HG03575 (cell line): ENCODE measurements around the gene CHMP2B.

Source experiments
- ATAC-seq: cut with Tn5 transposase; IDR thresholded peaks from one replicate; pipeline ENCODE4 v1.9.1; 2021; ENCODE audit not compliant: unreplicated experiment, insufficient number of reproducible peaks, low FRiP score; ENCODE audit errors: extremely low read depth

Gene CHMP2B

GRCh38 chr3:87227104-87227834 lies at the start of gene CHMP2B:
Gene CHMP2B, plus strand, starts transcription at chr3:87227309. Its CDS starts 214 bp downstream, at chr3:87227523.
- ATAC-seq: peak; percentile 97

GRCh38 chr3:87179642-87180041 lies 47.5 kb upstream of the CHMP2B start:
- no peak for ATAC-seq

GRCh38 chr3:87181551-87181950 lies 45.6 kb upstream of the CHMP2B start:
- ATAC-seq: no peak

GRCh38 chr3:87182023-87182422 lies 45.1 kb upstream of the CHMP2B start:
- no peak for ATAC-seq

GRCh38 chr3:87186608-87187159 lies 40.4 kb upstream of the CHMP2B start:
- ATAC-seq: no peak

- ATAC-seq: no peak
These were observed 35.9 kb upstream of the CHMP2B start for GRCh38 chr3:87191175-87191574.

- ATAC-seq: no peak
These were observed 35.5 kb upstream of the CHMP2B start for GRCh38 chr3:87191641-87192040.

- no peak for ATAC-seq
These were observed 30.2 kb upstream of the CHMP2B start for GRCh38 chr3:87196879-87197278.

- no peak for ATAC-seq
These were observed 29.6 kb upstream of the CHMP2B start for GRCh38 chr3:87197531-87197930.

- ATAC-seq: no peak
These were observed 28.3 kb upstream of the CHMP2B start for GRCh38 chr3:87198774-87199173.

GRCh38 chr3:87199628-87200027 lies 27.5 kb upstream of the CHMP2B start:
- ATAC-seq: no peak

- ATAC-seq: no peak
These were observed 27.0 kb upstream of the CHMP2B start for GRCh38 chr3:87200060-87200647.

- no peak for ATAC-seq
These were observed 25.4 kb upstream of the CHMP2B start for GRCh38 chr3:87201727-87202126.

GRCh38 chr3:87203809-87204208 lies 23.3 kb upstream of the CHMP2B start:
- ATAC-seq: no peak

GRCh38 chr3:87206070-87206469 lies 21.0 kb upstream of the CHMP2B start:
- ATAC-seq: no peak

GRCh38 chr3:87206635-87207034 lies 20.5 kb upstream of the CHMP2B start:
- ATAC-seq: no peak

GRCh38 chr3:87207460-87207859 lies 19.6 kb upstream of the CHMP2B start:
- no peak for ATAC-seq

- no peak for ATAC-seq
These were observed 18.0 kb upstream of the CHMP2B start for GRCh38 chr3:87209111-87209510.

- ATAC-seq: no peak
These were observed 8.5 kb upstream of the CHMP2B start for GRCh38 chr3:87218560-87218959.

- no peak for ATAC-seq
These were observed 7.5 kb upstream of the CHMP2B start for GRCh38 chr3:87219611-87220010.
